Gastrocnemius medialis (tissue), 4 donors: Measurements from ENCODE around the gene ACOT7.

ENCODE experiments used
- CTCF ChIP-seq, 5 experiments: fragments of 450-650 bp in 3 of 5; fragments of 200-600 bp in 2 of 5; sonication (generic) in 2 of 5; IDR thresholded peaks in 4 of 5; conservative IDR thresholded peaks in 1 of 5; 1 replicate in 4 of 5; 2 replicates in 1 of 5; pipeline ENCODE4 v1.5.1; 2016 to 2019; ENCODE audit warnings: antibody characterized with exemption in 5 of 5, mild to moderate bottlenecking in 3 of 5, moderate library complexity in 3 of 5
- POLR2A ChIP-seq, 2 donors: fragments of 450-650 bp; IDR thresholded peaks; one replicate each; pipeline ENCODE4 v1.6.1; 2017; ENCODE audit warnings: antibody characterized with exemption in 2 of 2, mild to moderate bottlenecking in 2 of 2, moderate library complexity in 2 of 2

GRCh38 chr1:6316240-6317097, 77.1 kb downstream of the ACOT7 start:
- TF ChIP-seq CTCF (IDR thresholded peaks at IDR 0.05 in 4 of 5, conservative IDR thresholded peaks at IDR 0.05 in 1 of 5) (no peak), POLR2A (IDR thresholded peaks at IDR 0.05) (no peak)
